Fibroblast of mammary gland (primary cell): ENCODE data around the gene SF3B4.
A peak's percentile ranks its signal among the peaks of the same experiment; 100 is the strongest.

Source experiments
- DNase-seq: peaks from one replicate; pipeline ENCODE4 v3.0.0-alpha.2; 2010; ENCODE audit warnings: low read depth
- H3K4me3 ChIP-seq: 2 replicates; pipeline ENCODE4 v1.5.1; 2011; ENCODE audit warnings: low read depth, mild to moderate bottlenecking, low read length, moderate library complexity; ENCODE audit not compliant: control insufficient read depth
- TF ChIP-seq, protein P1 (sequence below): conservative IDR thresholded peaks from 2 replicates; pipeline ENCODE4 v1.5.1; 2011; ENCODE audit warnings: low read depth, low read length, inconsistent platforms; ENCODE audit not compliant: control insufficient read depth, insufficient read depth

Gene SF3B4, protein sequence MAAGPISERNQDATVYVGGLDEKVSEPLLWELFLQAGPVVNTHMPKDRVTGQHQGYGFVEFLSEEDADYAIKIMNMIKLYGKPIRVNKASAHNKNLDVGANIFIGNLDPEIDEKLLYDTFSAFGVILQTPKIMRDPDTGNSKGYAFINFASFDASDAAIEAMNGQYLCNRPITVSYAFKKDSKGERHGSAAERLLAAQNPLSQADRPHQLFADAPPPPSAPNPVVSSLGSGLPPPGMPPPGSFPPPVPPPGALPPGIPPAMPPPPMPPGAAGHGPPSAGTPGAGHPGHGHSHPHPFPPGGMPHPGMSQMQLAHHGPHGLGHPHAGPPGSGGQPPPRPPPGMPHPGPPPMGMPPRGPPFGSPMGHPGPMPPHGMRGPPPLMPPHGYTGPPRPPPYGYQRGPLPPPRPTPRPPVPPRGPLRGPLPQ

DNA sequence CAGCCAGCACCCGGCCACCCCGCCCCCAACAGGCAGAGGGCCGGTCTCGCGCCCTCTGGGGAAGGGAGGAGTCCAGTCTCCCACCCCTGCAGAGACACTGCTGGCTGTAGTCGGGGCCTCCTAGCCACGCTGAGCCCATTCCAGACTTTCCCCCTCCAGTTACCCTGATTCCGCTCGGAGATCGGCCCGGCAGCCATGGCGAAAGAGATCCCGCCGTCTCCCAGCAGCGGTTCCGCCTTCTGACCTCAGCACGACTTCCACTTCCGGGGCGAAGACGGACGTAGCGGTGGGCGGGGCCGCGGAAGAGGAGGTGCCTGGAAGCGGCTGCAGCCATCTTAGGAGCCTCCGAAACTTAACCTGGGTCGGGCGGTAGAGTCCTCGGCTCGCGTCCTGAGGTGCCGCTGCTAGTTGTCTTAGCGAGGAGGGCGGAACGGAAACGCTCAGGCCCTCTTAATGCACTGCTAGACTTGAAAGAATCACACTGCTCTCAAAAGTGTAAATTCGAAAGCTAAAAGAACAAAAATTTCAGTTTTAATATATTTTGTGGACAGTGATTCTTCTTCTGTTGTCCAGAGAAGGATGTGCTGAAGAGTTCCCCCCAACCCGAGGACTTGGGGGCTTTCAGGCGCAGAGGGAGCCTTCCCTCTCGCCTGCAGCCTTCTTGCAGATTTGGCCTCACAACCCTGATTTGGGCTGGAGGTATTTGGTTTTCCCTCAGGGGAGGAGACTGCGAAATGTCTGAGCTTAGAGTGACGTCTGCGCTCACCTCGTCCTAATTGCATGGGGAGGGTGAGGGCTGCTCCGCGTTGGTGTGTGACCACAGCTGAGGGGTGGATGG is at the start of gene SF3B4:
Gene SF3B4 (minus strand): TSS at position 241 of the 838 bp plus-strand sequence. CDS start 44 bp downstream, at position 197.
- TF ChIP-seq, protein P1, sequence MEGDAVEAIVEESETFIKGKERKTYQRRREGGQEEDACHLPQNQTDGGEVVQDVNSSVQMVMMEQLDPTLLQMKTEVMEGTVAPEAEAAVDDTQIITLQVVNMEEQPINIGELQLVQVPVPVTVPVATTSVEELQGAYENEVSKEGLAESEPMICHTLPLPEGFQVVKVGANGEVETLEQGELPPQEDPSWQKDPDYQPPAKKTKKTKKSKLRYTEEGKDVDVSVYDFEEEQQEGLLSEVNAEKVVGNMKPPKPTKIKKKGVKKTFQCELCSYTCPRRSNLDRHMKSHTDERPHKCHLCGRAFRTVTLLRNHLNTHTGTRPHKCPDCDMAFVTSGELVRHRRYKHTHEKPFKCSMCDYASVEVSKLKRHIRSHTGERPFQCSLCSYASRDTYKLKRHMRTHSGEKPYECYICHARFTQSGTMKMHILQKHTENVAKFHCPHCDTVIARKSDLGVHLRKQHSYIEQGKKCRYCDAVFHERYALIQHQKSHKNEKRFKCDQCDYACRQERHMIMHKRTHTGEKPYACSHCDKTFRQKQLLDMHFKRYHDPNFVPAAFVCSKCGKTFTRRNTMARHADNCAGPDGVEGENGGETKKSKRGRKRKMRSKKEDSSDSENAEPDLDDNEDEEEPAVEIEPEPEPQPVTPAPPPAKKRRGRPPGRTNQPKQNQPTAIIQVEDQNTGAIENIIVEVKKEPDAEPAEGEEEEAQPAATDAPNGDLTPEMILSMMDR, result no peak
- DNase-seq, result peak; percentile 87
- peak within 1 kb of the TSS; percentile 96 for H3K4me3 ChIP-seq

DNA sequence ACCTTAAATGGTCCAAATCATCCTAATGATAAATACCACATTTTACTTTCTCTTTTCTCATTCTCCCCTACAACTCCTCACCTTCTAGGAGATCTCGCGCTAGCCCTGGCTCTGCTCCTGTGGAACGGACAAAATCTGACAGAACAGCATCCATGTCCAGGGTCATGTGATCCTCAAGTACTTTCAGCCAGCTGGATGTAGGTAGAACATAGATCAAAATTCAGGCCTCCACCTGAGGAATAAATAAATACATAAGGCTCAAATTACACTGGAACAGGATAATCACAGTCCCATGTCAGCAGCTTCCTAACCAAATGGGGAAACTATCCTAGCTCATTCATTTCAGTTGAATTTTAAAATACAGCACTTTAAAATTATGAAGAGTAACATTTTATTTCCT is 49.7 kb upstream of the SF3B4 start:
- TF ChIP-seq, protein P1, result no peak
- no peak overlapping the region for H3K4me3 ChIP-seq
- no peak for DNase-seq

DNA sequence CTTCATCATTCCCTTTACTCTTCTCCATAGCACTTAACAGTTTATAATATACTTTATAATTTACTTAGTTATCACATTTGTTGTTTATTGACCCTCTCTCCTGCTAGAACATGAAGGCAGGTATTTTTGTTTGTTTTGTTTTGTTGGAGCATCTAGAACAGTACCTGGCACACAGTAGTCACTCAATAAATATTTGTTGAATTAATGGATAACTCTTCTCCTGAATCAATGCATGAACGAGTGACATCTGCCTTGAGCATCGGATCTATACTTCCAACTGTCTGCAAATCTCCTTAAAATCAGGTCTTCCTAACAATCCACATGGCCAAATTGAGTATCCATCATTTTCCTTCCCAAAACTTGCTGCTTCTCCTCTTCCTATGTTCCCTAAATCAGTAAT is 44.9 kb upstream of the SF3B4 start:
- H3K4me3 ChIP-seq, result no peak overlapping the region
- no peak for DNase-seq
- TF ChIP-seq, protein P1, result no peak

DNA sequence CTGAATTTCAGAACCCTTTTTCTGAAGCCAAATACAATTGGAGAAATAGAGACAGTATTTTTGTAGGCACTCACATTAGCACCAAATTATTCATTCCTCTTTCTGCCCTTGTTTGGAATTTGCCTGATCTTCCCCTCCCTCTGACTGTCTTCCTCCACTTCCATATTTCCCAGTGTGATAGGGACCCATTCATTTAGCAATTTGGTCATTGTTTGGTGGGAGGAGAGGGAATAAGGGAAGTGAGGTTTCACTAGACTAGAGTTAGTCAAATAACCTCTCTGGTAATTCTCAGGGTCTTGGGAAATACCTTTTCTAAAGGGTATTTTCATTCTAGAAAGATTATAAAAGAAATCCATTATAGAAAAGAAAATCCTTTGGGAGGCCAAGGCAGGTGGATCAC is 40.0 kb upstream of the SF3B4 start:
- TF ChIP-seq, protein P1, result no peak
- no peak overlapping the region for H3K4me3 ChIP-seq
- no peak for DNase-seq

DNA sequence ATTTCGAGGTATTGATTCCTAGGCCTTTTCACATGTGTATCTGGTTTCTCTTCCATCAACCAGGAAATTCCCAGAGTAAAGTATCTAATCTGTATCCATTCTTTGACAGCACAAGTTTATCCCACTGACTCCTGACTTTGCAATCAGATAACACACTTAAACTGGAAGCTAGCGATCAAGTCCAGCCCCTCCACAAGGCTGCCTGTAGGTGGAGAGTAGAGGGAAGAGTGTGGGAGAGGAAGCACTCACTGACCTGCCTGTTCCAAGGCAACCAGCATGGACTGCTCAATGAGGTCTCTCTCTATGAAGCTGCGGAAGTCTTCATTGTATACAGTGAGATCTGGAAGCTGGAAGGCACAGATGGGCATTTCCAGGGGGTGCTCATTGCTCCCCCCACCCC is 39.4 kb upstream of the SF3B4 start:
- no peak overlapping the region for H3K4me3 ChIP-seq
- DNase-seq, result no peak
- TF ChIP-seq, protein P1, result no peak

DNA sequence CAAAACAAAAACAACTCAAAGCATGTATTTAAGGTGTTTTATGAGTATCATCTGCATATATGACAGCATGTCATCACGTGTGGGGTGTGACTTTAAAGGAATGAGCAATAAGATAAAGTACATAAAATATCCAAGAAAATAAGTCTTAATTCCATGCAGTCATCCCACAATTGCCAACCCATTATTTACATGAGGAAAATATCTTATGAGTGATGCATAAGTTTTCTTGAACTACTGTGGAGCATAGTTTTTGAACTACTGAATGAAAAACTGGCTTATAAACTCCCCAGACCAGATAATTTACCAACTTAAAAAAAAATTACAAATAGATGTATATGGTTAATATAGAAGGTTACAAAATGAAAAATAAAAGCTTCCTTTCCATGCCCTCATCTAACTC is 38.8 kb upstream of the SF3B4 start:
- TF ChIP-seq, protein P1, result no peak
- no peak for DNase-seq

More for the DNA sequence above, 38.8 kb upstream of the SF3B4 start:
- H3K4me3 ChIP-seq, result no peak overlapping the region
